ENCODE data around the gene ANXA2R. TPM values are rescaled to one million over a fixed set of nuclear protein-coding genes. Genes with fewer than 3 reads are reported as not detected.

The ANXA2R gene
- total RNA-seq, 4 donors from 2014 or later, result 3.9 to 18.2 (median 5.8) TPM

- Histone ChIP-seq H3K27me3 (no peaks in the 10 kb centered on the region), H3K27ac (peak overlapping the region; percentile 82 to 97 (median 95)), H3K36me3 (no peaks in the 10 kb centered on the region), H3K4me1 (peaks cover 0 to 6% (median 0%) of the 10 kb centered on the region in 4 donors), H3K4me3 (peak overlapping the region; percentile 48 to 63 (median 54)), H3K9me3 (no peaks in the 10 kb centered on the region)
- DNase-seq, result peak; percentile 76 to 95 (median 85)
- TF ChIP-seq POLR2A (IDR thresholded peaks at IDR 0.05) (peak; percentile 19 to 52), CTCF (IDR thresholded peaks at IDR 0.05) (peak; percentile 50 to 74 (median 66))
Observed at GRCh38 chr5:43019614-43020398, 20.3 kb downstream of the ANXA2R start.

- Histone ChIP-seq H3K27me3 (no peaks in the 10 kb centered on the region), H3K4me3 (peak overlapping the region; percentile 48 to 63 (median 54)), H3K4me1 (peaks cover 0 to 6% (median 0%) of the 10 kb centered on the region in 4 donors), H3K9me3 (no peaks in the 10 kb centered on the region), H3K36me3 (no peaks in the 10 kb centered on the region), H3K27ac (peak overlapping the region; percentile 82 to 97 (median 95))
- TF ChIP-seq CTCF (IDR thresholded peaks at IDR 0.05), result no peak
- TF ChIP-seq POLR2A (IDR thresholded peaks at IDR 0.05), result no peak
- DNase-seq, result no peak
Observed at GRCh38 chr5:43019291-43019613, 20.9 kb downstream of the ANXA2R start.

- Histone ChIP-seq H3K36me3 (no peaks in the 10 kb centered on the region), H3K9me3 (no peaks in the 10 kb centered on the region), H3K4me3 (peak overlapping the region; percentile 48 to 63 (median 54)), H3K27ac (peak overlapping the region; percentile 88 to 97 (median 95)), H3K4me1 (peaks cover 0 to 6% (median 0%) of the 10 kb centered on the region in 4 donors), H3K27me3 (no peaks in the 10 kb centered on the region)
- DNase-seq, result peak in 2 of 3 donors; percentile 65 to 84
- peak in 1 of 6 experiments; percentile 1 for TF ChIP-seq CTCF (IDR thresholded peaks at IDR 0.05)
- TF ChIP-seq POLR2A (IDR thresholded peaks at IDR 0.05), result no peak
Observed at GRCh38 chr5:43017428-43017815, 22.7 kb downstream of the ANXA2R start.

- H3K36me3 ChIP-seq, result no peaks in the 10 kb centered on the region
- H3K27me3 ChIP-seq, result no peaks in the 10 kb centered on the region
- H3K9me3 ChIP-seq, result no peaks in the 10 kb centered on the region
- DNase-seq, result no peak
- TF ChIP-seq CTCF (IDR thresholded peaks at IDR 0.05) (no peak), POLR2A (IDR thresholded peaks at IDR 0.05) (no peak)
- H3K27ac ChIP-seq, result peak overlapping the region in 1 of 4 donors; percentile 97
- H3K4me1 ChIP-seq, result peaks cover 0 to 6% (median 0%) of the 10 kb centered on the region in 4 donors
- H3K4me3 ChIP-seq, result no peak overlapping the region
Observed at GRCh38 chr5:43016217-43016779, 23.8 kb downstream of the ANXA2R start.

GRCh38 chr5:43014522-43014921 is 25.6 kb downstream of the ANXA2R start:
- Histone ChIP-seq H3K27ac (no peak overlapping the region), H3K36me3 (no peaks in the 10 kb centered on the region), H3K4me3 (no peak overlapping the region), H3K4me1 (peaks cover 0 to 6% (median 2%) of the 10 kb centered on the region in 4 donors), H3K9me3 (no peaks in the 10 kb centered on the region), H3K27me3 (no peaks in the 10 kb centered on the region)
- DNase-seq, result no peak
- TF ChIP-seq CTCF (IDR thresholded peaks at IDR 0.05) (no peak), POLR2A (IDR thresholded peaks at IDR 0.05) (no peak)

Data from Peyer's patch (tissue), 4 donors.